Measurements from ENCODE around the gene IFT52.

- TF ChIP-seq, protein P1, sequence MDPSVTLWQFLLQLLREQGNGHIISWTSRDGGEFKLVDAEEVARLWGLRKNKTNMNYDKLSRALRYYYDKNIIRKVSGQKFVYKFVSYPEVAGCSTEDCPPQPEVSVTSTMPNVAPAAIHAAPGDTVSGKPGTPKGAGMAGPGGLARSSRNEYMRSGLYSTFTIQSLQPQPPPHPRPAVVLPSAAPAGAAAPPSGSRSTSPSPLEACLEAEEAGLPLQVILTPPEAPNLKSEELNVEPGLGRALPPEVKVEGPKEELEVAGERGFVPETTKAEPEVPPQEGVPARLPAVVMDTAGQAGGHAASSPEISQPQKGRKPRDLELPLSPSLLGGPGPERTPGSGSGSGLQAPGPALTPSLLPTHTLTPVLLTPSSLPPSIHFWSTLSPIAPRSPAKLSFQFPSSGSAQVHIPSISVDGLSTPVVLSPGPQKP (IDR thresholded peaks at IDR 0.05; ENCODE audit: low read depth, low read length), result no peak
- no peak for TF ChIP-seq HEYL (CRISPR knock-in tag; IDR thresholded peaks at IDR 0.05)
- peak; percentile 71 for TF ChIP-seq CTCF (IDR thresholded peaks at IDR 0.05)
- TF ChIP-seq POLR2A (IDR thresholded peaks at IDR 0.05; ENCODE audit: low read length), result no peak
Observed at GRCh38 chr20:43691928-43692524, 101.3 kb downstream of the IFT52 start.

All from A549 (cell line).